ENCODE results near the gene UBE2F.

UBE2F gene

GRCh38 chr2:238024986-238025385, 58.2 kb downstream of the UBE2F start:
- no peaks in the 10 kb centered on the region for H3K9me3 ChIP-seq (ENCODE audit: insufficient read depth, low read depth, low read length)
- H3K4me1 ChIP-seq (ENCODE audit: control insufficient read depth in 1 of 2, insufficient read depth in 2 of 2, low read length in 2 of 2), result peaks cover 0 to 2% of the 10 kb centered on the region in 2 experiments
- H2AFZ ChIP-seq (ENCODE audit: insufficient read depth, low read length, poor library complexity), result no peak overlapping the region
- peak; percentile 16 to 19 for DNase-seq
- H3K23ac ChIP-seq (ENCODE audit: low read length), result no peak overlapping the region
- no peak overlapping the region for H4K8ac ChIP-seq (ENCODE audit: low read depth, low read length)
- no peaks in the 10 kb centered on the region for H3K79me1 ChIP-seq (ENCODE audit: low read length)
- H3K4me2 ChIP-seq (ENCODE audit: low read length), result no peak overlapping the region
- H3K18ac ChIP-seq (ENCODE audit: low read length), result no peak overlapping the region
- no peak overlapping the region for H4K12ac ChIP-seq (ENCODE audit: low read depth, low read length)
- no peak overlapping the region for H2BK5ac ChIP-seq (ENCODE audit: low read depth, low read length, poor library complexity)
- H2BK12ac ChIP-seq (ENCODE audit: low read length), result no peak overlapping the region
- H3K79me2 ChIP-seq (ENCODE audit: control insufficient read depth, insufficient read depth, low read length, poor library complexity), result no peaks in the 10 kb centered on the region
- H2BK120ac ChIP-seq (ENCODE audit: insufficient read depth, low read length, poor library complexity), result no peak overlapping the region
- peaks cover 8% of the 10 kb centered on the region in 2 experiments for H3K36me3 ChIP-seq (ENCODE audit: control insufficient read depth in 1 of 2, insufficient read depth in 2 of 2, low read length in 2 of 2)
- no peak overlapping the region for H3K27ac ChIP-seq (ENCODE audit: low read depth, low read length)
- no peak overlapping the region for H3K4me3 ChIP-seq (ENCODE audit: low read depth, low read length)
- H2AK5ac ChIP-seq (ENCODE audit: low read length), result no peak overlapping the region
- no peak overlapping the region for H3K14ac ChIP-seq (ENCODE audit: low read length)
- no peak overlapping the region for H3K4ac ChIP-seq (ENCODE audit: low read depth, low read length)
- H3K27me3 ChIP-seq (ENCODE audit: insufficient read depth, low read length), result no peaks in the 10 kb centered on the region
- no peak overlapping the region for H3K9ac ChIP-seq (ENCODE audit: low read length)
- no peak overlapping the region for H4K91ac ChIP-seq (ENCODE audit: low read depth, low read length)
- WGBS (ENCODE audit: extremely low coverage, insufficient coverage, insufficient read length), result no CpG with 5 or more reads among the region's 8 CpGs

- no peaks in the 10 kb centered on the region for H3K9me3 ChIP-seq (ENCODE audit: insufficient read depth, low read depth, low read length)
- no peak overlapping the region for H4K8ac ChIP-seq (ENCODE audit: low read depth, low read length)
- H3K36me3 ChIP-seq (ENCODE audit: control insufficient read depth in 1 of 2, insufficient read depth in 2 of 2, low read length in 2 of 2), result peaks cover 13% of the 10 kb centered on the region in 2 experiments
- H4K12ac ChIP-seq (ENCODE audit: low read depth, low read length), result no peak overlapping the region
- H3K14ac ChIP-seq (ENCODE audit: low read length), result no peak overlapping the region
- no peak overlapping the region for H3K23ac ChIP-seq (ENCODE audit: low read length)
- no CpG with 5 or more reads among the region's 9 CpGs for WGBS (ENCODE audit: extremely low coverage, insufficient coverage, insufficient read length)
- H3K79me2 ChIP-seq (ENCODE audit: control insufficient read depth, insufficient read depth, low read length, poor library complexity), result no peaks in the 10 kb centered on the region
- peaks cover 0 to under 1% of the 10 kb centered on the region in 2 experiments for H3K4me1 ChIP-seq (ENCODE audit: control insufficient read depth in 1 of 2, insufficient read depth in 2 of 2, low read length in 2 of 2)
- H4K91ac ChIP-seq (ENCODE audit: low read depth, low read length), result no peak overlapping the region
- H3K4me3 ChIP-seq (ENCODE audit: low read depth, low read length), result no peak overlapping the region
- no peaks in the 10 kb centered on the region for H3K79me1 ChIP-seq (ENCODE audit: low read length)
- no peak overlapping the region for H2BK5ac ChIP-seq (ENCODE audit: low read depth, low read length, poor library complexity)
- no peak for DNase-seq
- H3K18ac ChIP-seq (ENCODE audit: low read length), result no peak overlapping the region
- no peak overlapping the region for H3K4me2 ChIP-seq (ENCODE audit: low read length)
- H2AFZ ChIP-seq (ENCODE audit: insufficient read depth, low read length, poor library complexity), result no peak overlapping the region
- no peaks in the 10 kb centered on the region for H3K27me3 ChIP-seq (ENCODE audit: insufficient read depth, low read length)
- no peak overlapping the region for H3K9ac ChIP-seq (ENCODE audit: low read length)
- H3K4ac ChIP-seq (ENCODE audit: low read depth, low read length), result no peak overlapping the region
- no peak overlapping the region for H2AK5ac ChIP-seq (ENCODE audit: low read length)
- H2BK120ac ChIP-seq (ENCODE audit: insufficient read depth, low read length, poor library complexity), result no peak overlapping the region
- no peak overlapping the region for H3K27ac ChIP-seq (ENCODE audit: low read depth, low read length)
- no peak overlapping the region for H2BK12ac ChIP-seq (ENCODE audit: low read length)
Measured at GRCh38 chr2:238025741-238026360, 59.0 kb downstream of the UBE2F start.

GRCh38 chr2:238027058-238027457, 60.2 kb downstream of the UBE2F start:
- H2BK5ac ChIP-seq (ENCODE audit: low read depth, low read length, poor library complexity), result no peak overlapping the region
- H3K4me1 ChIP-seq (ENCODE audit: control insufficient read depth in 1 of 2, insufficient read depth in 2 of 2, low read length in 2 of 2), result no peaks in the 10 kb centered on the region
- peaks cover 18% of the 10 kb centered on the region in 2 experiments for H3K36me3 ChIP-seq (ENCODE audit: control insufficient read depth in 1 of 2, insufficient read depth in 2 of 2, low read length in 2 of 2)
- no peaks in the 10 kb centered on the region for H3K79me2 ChIP-seq (ENCODE audit: control insufficient read depth, insufficient read depth, low read length, poor library complexity)
- no peak overlapping the region for H2BK120ac ChIP-seq (ENCODE audit: insufficient read depth, low read length, poor library complexity)
- no peak overlapping the region for H3K4me2 ChIP-seq (ENCODE audit: low read length)
- DNase-seq, result no peak
- WGBS (ENCODE audit: extremely low coverage, insufficient coverage, insufficient read length), result no CpG with 5 or more reads among the region's 4 CpGs
- no peak overlapping the region for H3K14ac ChIP-seq (ENCODE audit: low read length)
- H2AK5ac ChIP-seq (ENCODE audit: low read length), result no peak overlapping the region
- H2BK12ac ChIP-seq (ENCODE audit: low read length), result no peak overlapping the region
- no peak overlapping the region for H2AFZ ChIP-seq (ENCODE audit: insufficient read depth, low read length, poor library complexity)
- no peak overlapping the region for H3K23ac ChIP-seq (ENCODE audit: low read length)
- H3K79me1 ChIP-seq (ENCODE audit: low read length), result no peaks in the 10 kb centered on the region
- H3K18ac ChIP-seq (ENCODE audit: low read length), result no peak overlapping the region
- H3K27me3 ChIP-seq (ENCODE audit: insufficient read depth, low read length), result no peaks in the 10 kb centered on the region
- no peak overlapping the region for H4K12ac ChIP-seq (ENCODE audit: low read depth, low read length)
- H3K4ac ChIP-seq (ENCODE audit: low read depth, low read length), result no peak overlapping the region
- no peak overlapping the region for H4K91ac ChIP-seq (ENCODE audit: low read depth, low read length)
- no peak overlapping the region for H3K27ac ChIP-seq (ENCODE audit: low read depth, low read length)
- H3K4me3 ChIP-seq (ENCODE audit: low read depth, low read length), result no peak overlapping the region
- no peaks in the 10 kb centered on the region for H3K9me3 ChIP-seq (ENCODE audit: insufficient read depth, low read depth, low read length)
- H4K8ac ChIP-seq (ENCODE audit: low read depth, low read length), result no peak overlapping the region
- H3K9ac ChIP-seq (ENCODE audit: low read length), result no peak overlapping the region

GRCh38 chr2:238027591-238028415, 61.0 kb downstream of the UBE2F start:
- DNase-seq, result no peak
- H3K27ac ChIP-seq (ENCODE audit: low read depth, low read length), result no peak overlapping the region
- H2BK5ac ChIP-seq (ENCODE audit: low read depth, low read length, poor library complexity), result no peak overlapping the region
- peaks cover 18 to 21% of the 10 kb centered on the region in 2 experiments for H3K36me3 ChIP-seq (ENCODE audit: control insufficient read depth in 1 of 2, insufficient read depth in 2 of 2, low read length in 2 of 2)
- H3K9me3 ChIP-seq (ENCODE audit: insufficient read depth, low read depth, low read length), result no peaks in the 10 kb centered on the region
- H3K27me3 ChIP-seq (ENCODE audit: insufficient read depth, low read length), result no peaks in the 10 kb centered on the region
- no peak overlapping the region for H2AFZ ChIP-seq (ENCODE audit: insufficient read depth, low read length, poor library complexity)
- no peak overlapping the region for H4K8ac ChIP-seq (ENCODE audit: low read depth, low read length)
- H3K14ac ChIP-seq (ENCODE audit: low read length), result no peak overlapping the region
- no peak overlapping the region for H2BK12ac ChIP-seq (ENCODE audit: low read length)
- H3K4me1 ChIP-seq (ENCODE audit: control insufficient read depth in 1 of 2, insufficient read depth in 2 of 2, low read length in 2 of 2), result peaks cover 2% of the 10 kb centered on the region in 2 experiments
- H2AK5ac ChIP-seq (ENCODE audit: low read length), result no peak overlapping the region
- no peak overlapping the region for H3K4me2 ChIP-seq (ENCODE audit: low read length)
- no peaks in the 10 kb centered on the region for H3K79me2 ChIP-seq (ENCODE audit: control insufficient read depth, insufficient read depth, low read length, poor library complexity)
- no peak overlapping the region for H3K23ac ChIP-seq (ENCODE audit: low read length)
- no CpG with 5 or more reads among the region's 9 CpGs for WGBS (ENCODE audit: extremely low coverage, insufficient coverage, insufficient read length)
- H4K91ac ChIP-seq (ENCODE audit: low read depth, low read length), result no peak overlapping the region
- H3K9ac ChIP-seq (ENCODE audit: low read length), result no peak overlapping the region
- H3K18ac ChIP-seq (ENCODE audit: low read length), result no peak overlapping the region
- H3K4me3 ChIP-seq (ENCODE audit: low read depth, low read length), result no peak overlapping the region
- peak overlapping the region; percentile 12 for H4K12ac ChIP-seq (ENCODE audit: low read depth, low read length)
- H2BK120ac ChIP-seq (ENCODE audit: insufficient read depth, low read length, poor library complexity), result no peak overlapping the region
- no peak overlapping the region for H3K4ac ChIP-seq (ENCODE audit: low read depth, low read length)
- H3K79me1 ChIP-seq (ENCODE audit: low read length), result no peaks in the 10 kb centered on the region
